ENCODE results near the gene POLR3A.
"Not testable (repeated sequence)": the region's sequence is repeated elsewhere in the genome, so short reads cannot be mapped to it uniquely, and the experiment has no call there.

The POLR3A gene

GRCh38 chr10:78071140-78071856 lies 42.0 kb upstream of the POLR3A start:
- Histone ChIP-seq H3K27ac (no peak overlapping the region), H3K9me3 (ENCODE audit: severe bottlenecking) (no peaks in the 10 kb centered on the region), H3K36me3 (no peaks in the 10 kb centered on the region), H3K4me3 (ENCODE audit: low read depth, low read length) (no peak overlapping the region), H3K27me3 (ENCODE audit: insufficient read depth, low read depth, severe bottlenecking) (no peaks in the 10 kb centered on the region)
- DNase-seq = no peak
- TF ChIP-seq, protein P1, sequence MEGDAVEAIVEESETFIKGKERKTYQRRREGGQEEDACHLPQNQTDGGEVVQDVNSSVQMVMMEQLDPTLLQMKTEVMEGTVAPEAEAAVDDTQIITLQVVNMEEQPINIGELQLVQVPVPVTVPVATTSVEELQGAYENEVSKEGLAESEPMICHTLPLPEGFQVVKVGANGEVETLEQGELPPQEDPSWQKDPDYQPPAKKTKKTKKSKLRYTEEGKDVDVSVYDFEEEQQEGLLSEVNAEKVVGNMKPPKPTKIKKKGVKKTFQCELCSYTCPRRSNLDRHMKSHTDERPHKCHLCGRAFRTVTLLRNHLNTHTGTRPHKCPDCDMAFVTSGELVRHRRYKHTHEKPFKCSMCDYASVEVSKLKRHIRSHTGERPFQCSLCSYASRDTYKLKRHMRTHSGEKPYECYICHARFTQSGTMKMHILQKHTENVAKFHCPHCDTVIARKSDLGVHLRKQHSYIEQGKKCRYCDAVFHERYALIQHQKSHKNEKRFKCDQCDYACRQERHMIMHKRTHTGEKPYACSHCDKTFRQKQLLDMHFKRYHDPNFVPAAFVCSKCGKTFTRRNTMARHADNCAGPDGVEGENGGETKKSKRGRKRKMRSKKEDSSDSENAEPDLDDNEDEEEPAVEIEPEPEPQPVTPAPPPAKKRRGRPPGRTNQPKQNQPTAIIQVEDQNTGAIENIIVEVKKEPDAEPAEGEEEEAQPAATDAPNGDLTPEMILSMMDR (IDR thresholded peaks at IDR 0.05; ENCODE audit: low read depth, low read length) = no peak

- DNase-seq = no peak
- TF ChIP-seq, protein P1 (IDR thresholded peaks at IDR 0.05; ENCODE audit: low read depth, low read length) = no peak
These were observed 41.4 kb upstream of the POLR3A start for GRCh38 chr10:78070726-78071125.

GRCh38 chr10:78070064-78070463 lies 40.7 kb upstream of the POLR3A start:
- not testable (repeated sequence) for H3K9me3 ChIP-seq (ENCODE audit: severe bottlenecking); DNase-seq; H3K4me3 ChIP-seq (ENCODE audit: low read depth, low read length); H3K36me3 ChIP-seq; H3K27ac ChIP-seq; H3K27me3 ChIP-seq (ENCODE audit: insufficient read depth, low read depth, severe bottlenecking)

More at GRCh38 chr10:78070726-78071125, 41.4 kb upstream of the POLR3A start:
- no peaks in the 10 kb centered on the region for H3K27me3 ChIP-seq (ENCODE audit: insufficient read depth, low read depth, severe bottlenecking)
- no peak overlapping the region for H3K27ac ChIP-seq
- H3K36me3 ChIP-seq = no peaks in the 10 kb centered on the region
- H3K9me3 ChIP-seq (ENCODE audit: severe bottlenecking) = no peaks in the 10 kb centered on the region
- H3K4me3 ChIP-seq (ENCODE audit: low read depth, low read length) = no peak overlapping the region

DNA sequence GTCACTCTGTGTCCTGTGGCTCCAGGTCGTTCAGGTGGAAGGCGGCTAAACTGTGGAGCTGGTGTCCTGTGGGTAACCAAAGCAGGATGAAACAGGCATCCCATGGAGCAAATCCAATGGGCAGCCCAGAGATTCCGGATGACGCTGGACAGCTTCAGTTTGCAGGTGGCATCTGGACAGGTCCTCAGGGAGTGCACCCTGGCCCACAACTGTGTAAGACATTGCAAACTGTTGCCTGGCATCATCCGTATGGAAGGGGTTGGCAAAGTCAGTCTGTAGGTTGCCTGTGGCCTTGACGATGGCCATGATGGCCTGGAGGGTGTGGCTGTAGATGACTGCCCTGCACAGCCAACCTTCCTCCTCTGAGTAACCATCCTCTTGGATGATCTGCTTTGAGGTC lies 39.8 kb upstream of the POLR3A start:
- DNase-seq = no peak
- TF ChIP-seq, protein P1 (IDR thresholded peaks at IDR 0.05; ENCODE audit: low read depth, low read length) = no peak

GRCh38 chr10:78066728-78067430 lies 37.6 kb upstream of the POLR3A start:
- H3K4me3 ChIP-seq (ENCODE audit: low read depth, low read length) = no peak overlapping the region
- DNase-seq = no peak

More for the DNA sequence above, 39.8 kb upstream of the POLR3A start:
- no peaks in the 10 kb centered on the region for H3K27me3 ChIP-seq (ENCODE audit: insufficient read depth, low read depth, severe bottlenecking)
- no peaks in the 10 kb centered on the region for H3K9me3 ChIP-seq (ENCODE audit: severe bottlenecking)
- no peak overlapping the region for H3K4me3 ChIP-seq (ENCODE audit: low read depth, low read length)
- H3K36me3 ChIP-seq = no peaks in the 10 kb centered on the region
- no peak overlapping the region for H3K27ac ChIP-seq

DNA sequence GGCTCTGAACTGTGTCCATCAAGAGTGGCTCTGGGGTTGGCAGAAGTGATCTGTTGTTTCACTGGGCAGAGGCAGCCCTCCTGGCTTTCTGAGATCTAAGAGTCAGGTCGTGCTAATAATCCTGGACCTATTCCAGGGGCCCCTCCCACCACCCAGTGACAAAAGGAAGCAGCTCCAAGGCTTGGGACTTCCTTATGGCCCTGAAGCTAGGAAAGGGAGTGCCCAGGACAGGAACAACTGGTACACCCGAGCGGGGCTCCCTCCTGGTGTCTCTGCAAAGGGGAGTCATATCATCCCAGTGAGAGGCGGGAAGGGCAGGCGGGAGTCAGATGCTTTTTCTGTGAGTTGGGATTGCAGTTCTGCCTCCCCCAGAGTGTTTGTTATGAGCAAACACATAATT lies 36.7 kb upstream of the POLR3A start:
- H3K27me3 ChIP-seq (ENCODE audit: insufficient read depth, low read depth, severe bottlenecking) = no peaks in the 10 kb centered on the region
- H3K27ac ChIP-seq = no peak overlapping the region
- TF ChIP-seq, protein P1 (IDR thresholded peaks at IDR 0.05; ENCODE audit: low read depth, low read length) = no peak
- no peak for DNase-seq
- no peaks in the 10 kb centered on the region for H3K36me3 ChIP-seq
- no peaks in the 10 kb centered on the region for H3K9me3 ChIP-seq (ENCODE audit: severe bottlenecking)
- no peak overlapping the region for H3K4me3 ChIP-seq (ENCODE audit: low read depth, low read length)

More at GRCh38 chr10:78066728-78067430, 37.6 kb upstream of the POLR3A start:
- no peaks in the 10 kb centered on the region for H3K36me3 ChIP-seq
- H3K27ac ChIP-seq = no peak overlapping the region
- H3K9me3 ChIP-seq (ENCODE audit: severe bottlenecking) = no peaks in the 10 kb centered on the region
- H3K27me3 ChIP-seq (ENCODE audit: insufficient read depth, low read depth, severe bottlenecking) = no peaks in the 10 kb centered on the region
- TF ChIP-seq, protein P1 (IDR thresholded peaks at IDR 0.05; ENCODE audit: low read depth, low read length) = no peak

All from WERI-Rb-1 (cell line).